Mesendoderm (in vitro differentiated cells): ENCODE results near the gene KIF16B.

Experiments
- DNase-seq: peaks from one replicate; pipeline ENCODE4 v3.0.0; 2013
- H2AK5ac ChIP-seq: 2 replicates; pipeline ENCODE4 v1.6.1; 2013; ENCODE audit warnings: low read length, inconsistent platforms
- H2BK120ac ChIP-seq: 2 replicates; pipeline ENCODE4 v1.6.1; 2013; ENCODE audit warnings: low read depth, mild to moderate bottlenecking, low read length, moderate library complexity, mixed read lengths
- H2BK15ac ChIP-seq: replicated peaks from 2 replicates; pipeline ENCODE4 v1.6.1; 2013; ENCODE audit warnings: low read depth, mild to moderate bottlenecking, moderate library complexity
- H2BK5ac ChIP-seq: 2 replicates; pipeline ENCODE4 v1.6.1; 2013; ENCODE audit warnings: low read length, inconsistent platforms
- H3K18ac ChIP-seq: 2 replicates; pipeline ENCODE4 v1.6.1; 2013; ENCODE audit warnings: mild to moderate bottlenecking, low read length, mixed read lengths
- H3K23ac ChIP-seq: one replicate; pipeline ENCODE4 v1.6.1; 2013; ENCODE audit warnings: low read length
- H3K27ac ChIP-seq: 2 replicates; pipeline ENCODE4 v1.5.1; 2013; ENCODE audit warnings: low read depth, mild to moderate bottlenecking, inconsistent platforms, low read length, moderate library complexity
- H3K27me3 ChIP-seq: 2 replicates; pipeline ENCODE4 v1.6.1; 2013; ENCODE audit warnings: low read length, control low read depth, mild to moderate bottlenecking, inconsistent platforms; ENCODE audit not compliant: insufficient read depth, poor library complexity
- H3K36me3 ChIP-seq: 2 replicates; pipeline ENCODE4 v1.6.1; 2013; ENCODE audit warnings: low read length, inconsistent platforms; ENCODE audit not compliant: control insufficient read depth, insufficient read depth
- H3K4ac ChIP-seq: one replicate; pipeline ENCODE4 v1.6.1; 2013; ENCODE audit warnings: low read depth, mild to moderate bottlenecking, low read length, moderate library complexity
- H3K4me1 ChIP-seq: 2 replicates; pipeline ENCODE4 v1.6.1; 2013; ENCODE audit warnings: low read depth, low read length, inconsistent platforms; ENCODE audit not compliant: control insufficient read depth
- H3K4me2 ChIP-seq: 2 replicates; pipeline ENCODE4 v1.6.1; 2013; ENCODE audit warnings: low read length
- H3K4me3 ChIP-seq: 2 replicates; pipeline ENCODE4 v1.5.1; 2013; ENCODE audit warnings: mild to moderate bottlenecking, low read length
- H3K56ac ChIP-seq: one replicate; pipeline ENCODE4 v1.6.1; 2013; ENCODE audit warnings: low read length
- H3K79me1 ChIP-seq: 2 replicates; pipeline ENCODE4 v1.6.1; 2013; ENCODE audit warnings: low read length, inconsistent platforms
- H3K79me2 ChIP-seq: 2 replicates; pipeline ENCODE4 v1.6.1; 2013; ENCODE audit warnings: mild to moderate bottlenecking, low read length; ENCODE audit not compliant: control insufficient read depth, insufficient read depth
- H3K9ac ChIP-seq: 2 replicates; pipeline ENCODE4 v1.6.1; 2013; ENCODE audit warnings: low read length, inconsistent platforms
- H4K5ac ChIP-seq: one replicate; pipeline ENCODE4 v1.6.1; 2013; ENCODE audit warnings: low read length
- H4K8ac ChIP-seq: one replicate; pipeline ENCODE4 v1.6.1; 2013; ENCODE audit warnings: low read depth, mild to moderate bottlenecking, control low read depth, low read length, moderate library complexity
- WGBS: extraction: QIAGEN DNeasy Blood & Tissue Kit; methylation state at CpG from one replicate; pipeline ENCODE4 v1.1.7; 2013; ENCODE audit warnings: low lambda C conversion rate, missing lambda C conversion rate; ENCODE audit not compliant: insufficient coverage; ENCODE audit errors: extremely low coverage; 5-methylcytosine and 5-hydroxymethylcytosine counted together

KIF16B gene

GRCh38 chr20:16385891-16386290 is 187.4 kb downstream of the KIF16B start:
- Histone ChIP-seq H4K5ac (no peak overlapping the region), H3K79me2 (no peaks in the 10 kb centered on the region), H3K23ac (no peak overlapping the region), H3K4me3 (no peak overlapping the region), H2AK5ac (no peak overlapping the region), H3K27ac (no peak overlapping the region), H3K56ac (no peak overlapping the region), H3K4me1 (no peaks in the 10 kb centered on the region), H3K27me3 (no peaks in the 10 kb centered on the region), H3K9ac (no peak overlapping the region), H3K4me2 (no peak overlapping the region), H2BK15ac (no peak overlapping the region), H2BK120ac (no peak overlapping the region), H3K36me3 (no peaks in the 10 kb centered on the region), H4K8ac (no peak overlapping the region), H2BK5ac (no peak overlapping the region), H3K18ac (no peak overlapping the region), H3K4ac (no peak overlapping the region), H3K79me1 (no peaks in the 10 kb centered on the region)
- DNase-seq = no peak
- WGBS = no CpG with 5 or more reads among the region's 5 CpGs

GRCh38 chr20:16385462-16385861 is 187.8 kb downstream of the KIF16B start:
- Histone ChIP-seq H3K36me3 (no peaks in the 10 kb centered on the region), H3K79me2 (no peaks in the 10 kb centered on the region), H3K27ac (no peak overlapping the region), H2BK5ac (no peak overlapping the region), H4K5ac (no peak overlapping the region), H3K4me3 (no peak overlapping the region), H3K27me3 (no peaks in the 10 kb centered on the region), H2BK15ac (no peak overlapping the region), H2AK5ac (no peak overlapping the region), H3K18ac (no peak overlapping the region), H3K4me1 (no peaks in the 10 kb centered on the region), H2BK120ac (no peak overlapping the region), H3K9ac (no peak overlapping the region), H3K4ac (no peak overlapping the region), H3K23ac (no peak overlapping the region), H4K8ac (no peak overlapping the region), H3K79me1 (no peaks in the 10 kb centered on the region), H3K56ac (no peak overlapping the region), H3K4me2 (no peak overlapping the region)
- no CpG with 5 or more reads among the region's 4 CpGs for WGBS
- DNase-seq = no peak

DNA sequence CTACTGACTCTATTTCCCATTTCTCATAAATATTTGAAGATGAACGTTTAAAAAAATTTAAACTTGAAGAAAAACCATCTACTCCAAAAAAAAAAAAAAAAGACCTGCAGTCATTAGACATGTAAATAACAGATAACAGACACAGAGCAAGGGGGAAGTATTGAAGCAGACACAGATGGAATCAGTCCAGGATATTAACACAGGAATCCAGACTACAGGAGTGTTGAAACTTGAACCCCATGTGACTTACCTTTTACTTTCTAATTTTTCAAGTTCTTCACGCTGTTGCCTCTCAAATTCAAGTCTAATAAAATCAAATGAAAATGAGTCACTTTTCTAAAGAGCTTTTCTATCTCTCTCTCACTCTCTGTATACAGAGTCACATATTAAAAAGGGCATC is 191.8 kb downstream of the KIF16B start:
- Histone ChIP-seq H4K8ac (no peak overlapping the region), H2BK120ac (no peak overlapping the region), H3K4me3 (no peak overlapping the region), H3K4ac (no peak overlapping the region), H3K27ac (no peak overlapping the region), H4K5ac (no peak overlapping the region), H2BK15ac (no peak overlapping the region), H3K9ac (no peak overlapping the region), H3K18ac (no peak overlapping the region), H3K4me1 (no peaks in the 10 kb centered on the region), H3K4me2 (no peak overlapping the region), H3K79me2 (no peaks in the 10 kb centered on the region), H3K36me3 (no peaks in the 10 kb centered on the region), H3K79me1 (no peaks in the 10 kb centered on the region), H2BK5ac (no peak overlapping the region), H2AK5ac (no peak overlapping the region), H3K23ac (no peak overlapping the region), H3K56ac (no peak overlapping the region), H3K27me3 (no peaks in the 10 kb centered on the region)
- no peak for DNase-seq
- WGBS = no CpG with 5 or more reads among the region's 2 CpGs

DNA sequence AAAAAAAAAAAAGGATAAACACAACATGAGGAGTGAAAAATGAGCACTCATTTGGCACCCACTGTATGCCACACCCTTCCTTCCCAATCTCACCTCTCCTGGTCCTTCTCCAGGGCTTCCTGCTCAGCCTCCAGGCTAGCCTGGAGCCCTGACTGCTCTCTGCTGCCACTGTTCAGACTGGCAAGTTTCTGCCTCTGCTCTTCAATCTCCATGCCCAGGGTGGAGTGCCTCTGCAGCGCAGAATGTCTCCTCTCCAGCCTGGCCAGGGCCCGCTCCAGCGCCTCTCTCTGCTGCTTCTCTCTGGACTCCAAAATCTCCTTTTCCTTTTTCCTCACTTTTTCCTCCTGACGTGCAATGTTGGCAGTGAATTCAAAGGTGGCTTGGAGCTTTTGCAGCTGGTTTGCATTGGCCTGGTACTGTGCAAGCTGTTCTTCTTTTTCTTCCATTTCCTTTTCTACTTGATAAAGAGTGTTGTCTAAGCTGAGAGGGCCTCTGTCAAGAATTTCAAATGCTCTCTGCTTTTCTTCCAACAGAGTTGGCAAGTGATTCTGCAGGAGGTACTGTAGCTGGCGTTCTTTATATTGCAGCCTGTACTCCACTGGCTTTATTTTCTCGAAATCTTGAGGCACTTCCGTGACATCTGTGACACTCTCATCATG is 194.4 kb downstream of the KIF16B start:
- Histone ChIP-seq H2AK5ac (no peak overlapping the region), H3K36me3 (no peaks in the 10 kb centered on the region), H3K27me3 (no peaks in the 10 kb centered on the region), H3K27ac (no peak overlapping the region), H3K4me3 (no peak overlapping the region), H3K4ac (no peak overlapping the region), H3K4me1 (no peaks in the 10 kb centered on the region), H3K79me1 (no peaks in the 10 kb centered on the region), H3K9ac (no peak overlapping the region), H2BK15ac (no peak overlapping the region), H3K4me2 (no peak overlapping the region), H3K23ac (no peak overlapping the region), H3K56ac (no peak overlapping the region), H4K5ac (no peak overlapping the region), H2BK120ac (no peak overlapping the region), H3K18ac (no peak overlapping the region), H2BK5ac (no peak overlapping the region), H4K8ac (no peak overlapping the region), H3K79me2 (no peaks in the 10 kb centered on the region)
- WGBS = no CpG with 5 or more reads among the region's 7 CpGs
- peak; percentile 3 for DNase-seq

DNA sequence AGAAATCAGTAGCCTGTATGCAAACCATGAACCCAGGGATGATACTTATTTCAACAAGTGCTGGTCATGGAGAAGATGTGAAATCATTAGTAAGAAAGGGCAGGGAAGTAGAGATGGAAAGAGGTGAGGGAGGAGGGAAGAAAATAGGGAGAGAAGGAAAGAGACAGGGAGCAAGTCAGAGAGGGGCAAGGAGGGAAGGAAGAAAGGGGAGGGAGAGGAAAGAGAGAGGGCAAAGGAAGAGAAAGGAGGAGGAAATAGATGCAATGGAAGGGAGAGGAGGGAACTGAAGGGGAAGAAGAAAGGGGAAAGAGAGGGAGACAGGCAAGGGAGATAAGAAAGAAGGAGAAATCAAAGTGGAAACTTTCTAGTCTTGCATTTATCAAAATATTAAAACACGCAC is 195.1 kb downstream of the KIF16B start:
- Histone ChIP-seq H3K36me3 (no peaks in the 10 kb centered on the region), H3K79me2 (no peaks in the 10 kb centered on the region), H3K23ac (no peak overlapping the region), H3K4me2 (no peak overlapping the region), H2BK15ac (no peak overlapping the region), H3K79me1 (no peaks in the 10 kb centered on the region), H3K4me3 (no peak overlapping the region), H2BK120ac (no peak overlapping the region), H3K18ac (no peak overlapping the region), H3K4me1 (no peaks in the 10 kb centered on the region), H2BK5ac (no peak overlapping the region), H2AK5ac (no peak overlapping the region), H4K5ac (no peak overlapping the region), H3K27ac (no peak overlapping the region), H3K9ac (no peak overlapping the region), H3K27me3 (no peaks in the 10 kb centered on the region), H3K56ac (no peak overlapping the region), H4K8ac (no peak overlapping the region), H3K4ac (no peak overlapping the region)
- no CpG with 5 or more reads among the region's 1 CpG for WGBS
- no peak for DNase-seq

- no peak overlapping the region for H3K23ac ChIP-seq
- H3K4me3 ChIP-seq = no peak overlapping the region
- no peak overlapping the region for H3K9ac ChIP-seq
- H3K4me2 ChIP-seq = no peak overlapping the region
- H2BK15ac ChIP-seq = no peak overlapping the region
- no peaks in the 10 kb centered on the region for H3K79me2 ChIP-seq
- H3K79me1 ChIP-seq = no peaks in the 10 kb centered on the region
- H4K8ac ChIP-seq = no peak overlapping the region
- no peak overlapping the region for H3K18ac ChIP-seq
- no peak overlapping the region for H3K4ac ChIP-seq
- no peak for DNase-seq
- no peak overlapping the region for H2AK5ac ChIP-seq
- H3K4me1 ChIP-seq = no peaks in the 10 kb centered on the region
- no CpG with 5 or more reads among the region's 1 CpG for WGBS
- H3K56ac ChIP-seq = no peak overlapping the region
- no peak overlapping the region for H4K5ac ChIP-seq
- no peak overlapping the region for H2BK5ac ChIP-seq
- H3K36me3 ChIP-seq = no peaks in the 10 kb centered on the region
- H3K27ac ChIP-seq = no peak overlapping the region
- no peak overlapping the region for H2BK120ac ChIP-seq
- H3K27me3 ChIP-seq = no peaks in the 10 kb centered on the region
Measured at GRCh38 chr20:16369441-16369840, 203.8 kb downstream of the KIF16B start.
